PC-9 (cell line): ENCODE measurements around the gene SPDYE5.
"Not testable (repeated sequence)": the region's sequence is repeated elsewhere in the genome, so short reads cannot be mapped to it uniquely, and the experiment has no call there.

Source experiments
- CTCF ChIP-seq: fragments of 200-600 bp; sonication (generic); conservative IDR thresholded peaks from 2 replicates; pipeline ENCODE4 v1.6.1; 2017; ENCODE audit warnings: mixed run types, antibody characterized with exemption, mild to moderate bottlenecking, moderate library complexity
- EZH2 ChIP-seq: fragments of 200-600 bp; sonication (generic); IDR thresholded peaks from 2 replicates; pipeline ENCODE4 v1.8.0; 2017; ENCODE audit warnings: antibody characterized with exemption, low read depth

- TF ChIP-seq CTCF, EZH2: not testable (repeated sequence)
Observed at GRCh38 chr7:75527224-75527722, 35.2 kb downstream of the SPDYE5 start.
